Ovary (tissue), 9 donors: ENCODE data around the gene RHOU. TPM values are rescaled to one million over a fixed set of nuclear protein-coding genes. Genes with fewer than 3 reads are reported as not detected.

Experiments
- DNase-seq, 5 donors: peaks; one replicate each; pipeline ENCODE4 v3.0.0-alpha.2; 2019 to 2020
- H3K27ac ChIP-seq, 2 donors: fragments of 200-600 bp; one replicate each; pipeline versions ENCODE4 v1.5.1 to v1.8.0; 2019 to 2022
- H3K27me3 ChIP-seq: fragments of 200-600 bp; one replicate; pipeline ENCODE4 v1.8.0; 2022
- H3K36me3 ChIP-seq: fragments of 200-600 bp; sonication (generic); one replicate; pipeline ENCODE4 v1.5.1; 2019
- H3K4me1 ChIP-seq: one replicate; pipeline ENCODE4 v1.8.1; 2013; ENCODE audit warnings: mild to moderate bottlenecking, moderate library complexity; ENCODE audit not compliant: insufficient read depth
- H3K4me3 ChIP-seq: fragments of 200-600 bp; sonication (generic); one replicate; pipeline ENCODE4 v1.5.1; 2017
- H3K9me3 ChIP-seq, 2 donors: fragments of 200-600 bp in 1 of 2; sonication (generic) in 1 of 2; one replicate each; pipeline versions ENCODE4 v1.5.1 to v1.8.1; 2013 to 2019; ENCODE audit warnings: mild to moderate bottlenecking in 1 of 2, moderate library complexity in 1 of 2
- EP300 ChIP-seq: sonication (generic); formaldehyde crosslinking; IDR thresholded peaks from one replicate; pipeline ENCODE4 v1.6.1; 2017; ENCODE audit warnings: antibody characterized with exemption
- POLR2A ChIP-seq: fragments of 450-650 bp; IDR thresholded peaks from one replicate; pipeline ENCODE4 v1.6.1; 2017; ENCODE audit warnings: antibody characterized with exemption, mild to moderate bottlenecking, moderate library complexity
- WGBS, 3 donors: extraction: QIAGEN DNeasy Blood & Tissue Kit in 1 of 3; methylation state at CpG; one replicate each; pipeline versions ENCODE4 v1.1.5 to v1.1.7; 2013 to 2017; 5-methylcytosine and 5-hydroxymethylcytosine counted together
- intact Hi-C, 4 donors: fragments of 100-400 bp; cut with DNase I; formaldehyde crosslinking; loops; one replicate each; pipeline versions ENCODE4 v1.11.0 to v1.15.1; 2022 to 2023
- polyA plus RNA-seq, 2 donors: library from polyadenylated mRNA; stranded (reverse); fragments of 200-250 nt in 1 of 2; fragments of 350-450 nt in 1 of 2; fragmentation: Illumina TruSeq in 1 of 2; extraction: RNeasy Lipid Tissue Mini Kit (QIAGEN cat#74804) in 1 of 2; gene quantifications; one replicate each; pipeline ENCODE4 v1.2.3, GENCODE V29; 2013 to 2014
- total RNA-seq, 7 donors: library from RNA; depleted of rRNA in 2 of 7; stranded (reverse); fragments of >200 nt in 2 of 7; fragmentation: NEBNext Ultra II Directional in 3 of 7; extraction: Animal tissue kit (Norgen Biotek cat#: 25700) in 3 of 7; gene quantifications; one replicate each; pipeline versions ENCODE4 v1.1.0 to v1.2.4, GENCODE V29; 2016 to 2023
- TF ChIP-seq, protein P1 (sequence below), 3 donors: fragments of 450-650 bp in 2 of 3; fragments of 200-600 bp in 1 of 3; IDR thresholded peaks; one replicate each; pipeline versions ENCODE4 v1.5.1 to v1.8.0; 2016 to 2022; ENCODE audit warnings: antibody characterized with exemption in 3 of 3, mild to moderate bottlenecking in 1 of 3
- donor health status: DM: no; HTN: no; CAD: no; lungs with moderate emphysema.
- donor health status: DM: no; HTN: no; CAD: no.
- donor health status: Bipolar disorder and iron deficiency.
- donor health status: DM: yes; HTN: yes; CAD: no.
- donor health status: DM: no; HTN: no; CAD: no.
- donor health status: DM: yes; HTN: yes; CAD: no.

The RHOU gene
- total and polyA plus RNA-seq, 9 donors = 20.5 to 131 (median 37.8) TPM

GRCh38 chr1:228698017-228698329 lies 37.3 kb upstream of the RHOU start:
- Histone ChIP-seq H3K4me3 (no peak overlapping the region), H3K27me3 (no peaks in the 10 kb centered on the region), H3K9me3 (no peaks in the 10 kb centered on the region), H3K36me3 (no peaks in the 10 kb centered on the region), H3K4me1 (no peaks in the 10 kb centered on the region), H3K27ac (no peak overlapping the region)
- WGBS, 3 donors = 18 to 44% (median 40%) methylated on average over 1 of the region's 1 CpG
- TF ChIP-seq, protein P1, sequence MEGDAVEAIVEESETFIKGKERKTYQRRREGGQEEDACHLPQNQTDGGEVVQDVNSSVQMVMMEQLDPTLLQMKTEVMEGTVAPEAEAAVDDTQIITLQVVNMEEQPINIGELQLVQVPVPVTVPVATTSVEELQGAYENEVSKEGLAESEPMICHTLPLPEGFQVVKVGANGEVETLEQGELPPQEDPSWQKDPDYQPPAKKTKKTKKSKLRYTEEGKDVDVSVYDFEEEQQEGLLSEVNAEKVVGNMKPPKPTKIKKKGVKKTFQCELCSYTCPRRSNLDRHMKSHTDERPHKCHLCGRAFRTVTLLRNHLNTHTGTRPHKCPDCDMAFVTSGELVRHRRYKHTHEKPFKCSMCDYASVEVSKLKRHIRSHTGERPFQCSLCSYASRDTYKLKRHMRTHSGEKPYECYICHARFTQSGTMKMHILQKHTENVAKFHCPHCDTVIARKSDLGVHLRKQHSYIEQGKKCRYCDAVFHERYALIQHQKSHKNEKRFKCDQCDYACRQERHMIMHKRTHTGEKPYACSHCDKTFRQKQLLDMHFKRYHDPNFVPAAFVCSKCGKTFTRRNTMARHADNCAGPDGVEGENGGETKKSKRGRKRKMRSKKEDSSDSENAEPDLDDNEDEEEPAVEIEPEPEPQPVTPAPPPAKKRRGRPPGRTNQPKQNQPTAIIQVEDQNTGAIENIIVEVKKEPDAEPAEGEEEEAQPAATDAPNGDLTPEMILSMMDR (IDR thresholded peaks at IDR 0.05) = no peak
- TF ChIP-seq EP300 (no peak), POLR2A (no peak)
- DNase-seq = no peak
- intact Hi-C loops = no loop called here

DNA sequence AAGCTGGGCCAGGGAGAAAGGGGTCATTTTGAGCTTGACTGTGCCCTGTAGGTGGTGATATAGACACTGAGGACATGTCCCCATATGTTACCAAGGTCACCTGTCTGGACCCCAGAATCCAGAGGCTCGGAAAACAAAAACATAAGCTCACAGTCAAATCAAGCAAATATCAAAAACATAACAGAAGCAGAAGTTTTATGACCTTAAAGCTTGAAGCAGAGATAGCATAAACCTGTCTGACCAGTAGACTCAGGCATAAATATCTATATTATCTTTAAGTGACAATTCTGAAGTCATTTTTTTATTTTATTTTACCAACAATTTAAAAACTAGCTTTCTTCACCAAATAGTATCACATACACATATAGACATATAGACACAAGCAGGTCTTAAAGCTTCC lies 32.8 kb upstream of the RHOU start:
- intact Hi-C loops = no loop called here
- no peaks in the 10 kb centered on the region for H3K36me3 ChIP-seq
- H3K4me3 ChIP-seq = no peak overlapping the region
- H3K4me1 ChIP-seq = no peaks in the 10 kb centered on the region
- no peaks in the 10 kb centered on the region for H3K27me3 ChIP-seq
- H3K27ac ChIP-seq = no peak overlapping the region
- TF ChIP-seq EP300 (no peak), POLR2A (no peak)
- TF ChIP-seq, protein P1 (IDR thresholded peaks at IDR 0.05) = no peak
- no peak for DNase-seq
- WGBS, 3 donors = 80 to 100% (median 91%) methylated on average over 1 of the region's 1 CpG
- no peaks in the 10 kb centered on the region for H3K9me3 ChIP-seq

DNA sequence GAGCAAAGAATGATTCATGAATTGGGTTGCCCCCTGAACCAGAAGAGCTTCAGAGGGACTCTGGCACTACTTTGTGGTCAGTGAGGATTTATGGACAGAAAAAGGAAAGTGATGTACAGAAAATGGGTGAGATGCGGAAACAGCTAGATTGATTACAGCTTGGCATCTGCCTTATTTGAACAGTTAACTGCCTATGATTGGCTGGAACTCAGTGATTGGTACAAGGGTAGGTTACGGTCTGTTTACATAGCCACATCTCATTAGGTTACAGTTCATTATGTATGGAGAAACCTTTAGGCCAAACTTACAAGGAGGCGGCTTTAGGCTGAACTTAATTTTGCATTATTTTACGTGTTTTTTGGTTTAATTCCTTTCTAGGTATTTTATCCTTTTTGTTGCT lies 29.0 kb upstream of the RHOU start:
- Histone ChIP-seq H3K27ac (no peak overlapping the region), H3K36me3 (no peaks in the 10 kb centered on the region), H3K27me3 (no peaks in the 10 kb centered on the region), H3K4me1 (no peaks in the 10 kb centered on the region), H3K9me3 (no peaks in the 10 kb centered on the region), H3K4me3 (no peak overlapping the region)
- intact Hi-C loops = no loop called here
- no peak for DNase-seq
- 97 to 99% (median 98%) methylated on average over 4 of the region's 4 CpGs for WGBS, 3 donors
- no peak for TF ChIP-seq POLR2A
- TF ChIP-seq, protein P1 (IDR thresholded peaks at IDR 0.05) = no peak
- no peak for TF ChIP-seq EP300

DNA sequence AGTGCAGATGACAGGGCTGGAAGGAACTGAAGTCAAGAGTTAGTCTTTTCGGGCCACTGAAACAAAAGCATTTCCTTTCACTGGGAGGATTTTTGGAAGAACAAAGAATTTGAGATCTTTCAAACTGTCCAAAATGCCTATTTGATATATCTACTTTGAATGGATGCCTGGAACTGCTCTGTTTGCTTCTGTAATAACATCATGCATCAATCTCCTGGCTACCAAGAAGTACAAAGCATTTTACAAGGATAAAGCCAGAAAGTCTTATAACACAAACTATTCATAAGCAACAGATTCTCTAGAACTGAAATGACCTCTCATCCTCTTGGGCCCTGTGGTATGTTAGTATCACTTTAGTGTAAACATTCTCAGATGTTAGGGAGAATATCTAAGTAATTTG lies 18.2 kb upstream of the RHOU start:
- 23 to 44% (median 28%) methylated on average over 1 of the region's 1 CpG for WGBS, 3 donors
- no peak overlapping the region for H3K4me3 ChIP-seq
- no peaks in the 10 kb centered on the region for H3K36me3 ChIP-seq
- intact Hi-C loops = no loop called here
- DNase-seq = no peak
- no peaks in the 10 kb centered on the region for H3K9me3 ChIP-seq
- TF ChIP-seq, protein P1 (IDR thresholded peaks at IDR 0.05) = no peak
- TF ChIP-seq EP300 (no peak), POLR2A (no peak)
- H3K4me1 ChIP-seq = no peaks in the 10 kb centered on the region
- H3K27me3 ChIP-seq = no peaks in the 10 kb centered on the region
- H3K27ac ChIP-seq = no peak overlapping the region

GRCh38 chr1:228721407-228721806 lies 13.9 kb upstream of the RHOU start:
- 47 to 67% (median 61%) methylated on average over 10 of the region's 10 CpGs for WGBS, 3 donors
- no peaks in the 10 kb centered on the region for H3K27me3 ChIP-seq
- no peak overlapping the region for H3K27ac ChIP-seq
- DNase-seq = no peak
- intact Hi-C loops = no loop called here
- H3K4me3 ChIP-seq = no peak overlapping the region
- no peaks in the 10 kb centered on the region for H3K4me1 ChIP-seq
- no peaks in the 10 kb centered on the region for H3K36me3 ChIP-seq
- TF ChIP-seq POLR2A = no peak
- no peaks in the 10 kb centered on the region for H3K9me3 ChIP-seq
